Chondrocyte (in vitro differentiated cells): Measurements from ENCODE around the gene GRIK2. TPM values are rescaled to one million over a fixed set of nuclear protein-coding genes. Genes with fewer than 3 reads are reported as not detected.

Experiments used
- DNase-seq: peaks from one replicate; pipeline ENCODE4 v3.0.0; 2021; ENCODE audit warnings: mixed read lengths, low spot score
- H3K27ac Mint-ChIP-seq: one replicate; pipeline ENCODE4 v1.8.0; 2021; ENCODE audit warnings: mild to moderate bottlenecking, moderate library complexity, mixed read lengths; ENCODE audit not compliant: unreplicated experiment
- H3K27me3 Mint-ChIP-seq: 2 replicates; pipeline ENCODE4 v1.8.0; 2021; ENCODE audit warnings: low read depth, mixed read lengths
- H3K36me3 Mint-ChIP-seq: 2 replicates; pipeline ENCODE4 v1.8.0; 2021; ENCODE audit warnings: low read depth, mixed read lengths
- H3K4me1 Mint-ChIP-seq: 2 replicates; pipeline ENCODE4 v1.8.0; 2021; ENCODE audit warnings: low read depth, mild to moderate bottlenecking, mixed read lengths
- H3K4me3 Mint-ChIP-seq: one replicate; pipeline ENCODE4 v1.8.0; 2021; ENCODE audit warnings: mild to moderate bottlenecking, moderate library complexity, mixed read lengths; ENCODE audit not compliant: unreplicated experiment
- H3K9me3 Mint-ChIP-seq: 2 replicates; pipeline ENCODE4 v1.8.0; 2021; ENCODE audit warnings: low read depth, mixed read lengths
- CTCF ChIP-seq: fragments of 200-600 bp; sonication (generic); IDR thresholded peaks from 2 replicates; pipeline ENCODE4 v1.5.0; 2021; ENCODE audit warnings: antibody characterized with exemption, mild to moderate bottlenecking, moderate library complexity
- total RNA-seq: library from RNA; stranded (reverse); gene quantifications from 3 replicates; pipeline ENCODE4 v1.2.1, GENCODE V29; 2021

GRIK2 gene
- total RNA-seq, 1 donor from 2014 or later, result 8.2 TPM

DNA sequence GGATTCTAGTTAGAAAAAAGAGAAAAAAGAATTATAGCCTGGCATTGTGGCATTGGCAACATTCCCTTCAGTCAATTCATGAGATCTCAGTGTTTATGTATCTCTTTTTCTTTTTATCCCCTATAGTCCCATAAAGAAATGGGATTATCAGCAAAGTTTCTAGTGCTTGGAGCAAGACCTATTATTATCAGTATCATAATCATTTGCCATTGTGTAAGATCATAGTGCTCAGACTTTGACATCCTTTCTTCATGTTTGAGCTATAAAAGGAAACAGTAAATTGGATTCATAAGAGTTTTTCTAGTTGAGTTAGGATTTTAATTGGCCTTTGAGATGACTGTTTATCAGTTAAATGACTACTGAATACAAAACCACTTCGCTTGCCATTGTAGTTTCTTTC is 295.6 kb downstream of the GRIK2 start:
- H3K4me3 Mint-ChIP-seq, result no peak overlapping the region
- H3K27ac Mint-ChIP-seq, result no peak overlapping the region
- H3K9me3 Mint-ChIP-seq, result no peaks in the 10 kb centered on the region
- H3K36me3 Mint-ChIP-seq, result no peaks in the 10 kb centered on the region
- no peak for TF ChIP-seq CTCF
- H3K4me1 Mint-ChIP-seq, result no peaks in the 10 kb centered on the region
- no peak for DNase-seq
- no peaks in the 10 kb centered on the region for H3K27me3 Mint-ChIP-seq

DNA sequence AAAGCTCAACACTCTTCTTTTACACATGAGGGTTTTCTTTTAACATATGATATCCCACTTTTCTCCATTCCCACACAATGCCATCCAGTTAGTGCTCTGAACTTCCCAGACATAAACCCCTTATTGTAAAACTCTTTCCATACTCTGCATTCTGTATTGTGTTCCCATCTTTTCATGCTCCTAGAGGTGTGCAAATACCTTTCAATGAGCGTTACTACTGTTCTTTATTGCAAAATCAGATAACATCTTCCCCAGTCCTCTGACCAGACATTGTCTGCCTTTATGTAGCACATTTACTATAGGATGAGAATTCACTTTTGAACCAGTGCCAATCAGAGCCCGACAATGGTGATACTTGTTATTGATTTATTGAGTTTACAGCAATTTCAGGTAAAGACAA is 296.2 kb downstream of the GRIK2 start:
- TF ChIP-seq CTCF, result no peak
- H3K27ac Mint-ChIP-seq, result no peak overlapping the region
- H3K27me3 Mint-ChIP-seq, result no peaks in the 10 kb centered on the region
- no peaks in the 10 kb centered on the region for H3K36me3 Mint-ChIP-seq
- DNase-seq, result no peak
- H3K9me3 Mint-ChIP-seq, result no peaks in the 10 kb centered on the region
- H3K4me3 Mint-ChIP-seq, result no peak overlapping the region
- H3K4me1 Mint-ChIP-seq, result no peaks in the 10 kb centered on the region

DNA sequence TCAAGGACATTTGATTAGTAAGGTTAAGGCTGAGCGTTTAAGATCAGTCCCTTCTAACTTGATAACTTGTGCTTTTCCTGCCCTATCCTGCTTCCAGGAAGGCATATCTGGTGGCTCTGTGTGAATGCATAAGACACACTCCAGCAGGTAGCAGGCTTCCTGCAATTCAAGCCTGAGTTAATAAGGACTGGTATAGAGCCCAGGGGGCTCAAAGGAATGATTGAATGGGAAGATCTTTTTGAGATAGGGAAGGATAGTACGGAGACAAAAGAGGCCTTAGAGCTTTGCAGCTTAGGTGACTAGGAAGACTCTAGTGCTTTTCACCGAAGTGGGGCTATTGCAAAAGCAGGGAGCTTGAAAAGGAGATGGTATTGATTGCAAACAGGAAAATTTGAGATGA is 307.1 kb downstream of the GRIK2 start:
- TF ChIP-seq CTCF, result no peak
- H3K9me3 Mint-ChIP-seq, result no peaks in the 10 kb centered on the region
- H3K4me1 Mint-ChIP-seq, result no peaks in the 10 kb centered on the region
- H3K27me3 Mint-ChIP-seq, result peaks cover 4% of the 10 kb centered on the region
- H3K27ac Mint-ChIP-seq, result no peak overlapping the region
- H3K4me3 Mint-ChIP-seq, result no peak overlapping the region
- no peak for DNase-seq
- H3K36me3 Mint-ChIP-seq, result no peaks in the 10 kb centered on the region

GRCh38 chr6:101703311-101703710 is 309.8 kb downstream of the GRIK2 start:
- Mint-ChIP-seq H3K9me3 (no peaks in the 10 kb centered on the region), H3K36me3 (no peaks in the 10 kb centered on the region), H3K27ac (no peak overlapping the region), H3K4me1 (no peaks in the 10 kb centered on the region), H3K27me3 (peaks cover 4% of the 10 kb centered on the region), H3K4me3 (no peak overlapping the region)
- DNase-seq, result no peak
- TF ChIP-seq CTCF, result no peak

- H3K9me3 Mint-ChIP-seq, result no peaks in the 10 kb centered on the region
- no peak for TF ChIP-seq CTCF
- DNase-seq, result no peak
- H3K27me3 Mint-ChIP-seq, result peaks cover 4% of the 10 kb centered on the region
- no peak overlapping the region for H3K27ac Mint-ChIP-seq
- no peaks in the 10 kb centered on the region for H3K4me1 Mint-ChIP-seq
- H3K4me3 Mint-ChIP-seq, result no peak overlapping the region
- H3K36me3 Mint-ChIP-seq, result peaks cover 2% of the 10 kb centered on the region
These were observed 312.4 kb downstream of the GRIK2 start for GRCh38 chr6:101705866-101706265.
